ENCODE data around the gene MSI2.

DNA sequence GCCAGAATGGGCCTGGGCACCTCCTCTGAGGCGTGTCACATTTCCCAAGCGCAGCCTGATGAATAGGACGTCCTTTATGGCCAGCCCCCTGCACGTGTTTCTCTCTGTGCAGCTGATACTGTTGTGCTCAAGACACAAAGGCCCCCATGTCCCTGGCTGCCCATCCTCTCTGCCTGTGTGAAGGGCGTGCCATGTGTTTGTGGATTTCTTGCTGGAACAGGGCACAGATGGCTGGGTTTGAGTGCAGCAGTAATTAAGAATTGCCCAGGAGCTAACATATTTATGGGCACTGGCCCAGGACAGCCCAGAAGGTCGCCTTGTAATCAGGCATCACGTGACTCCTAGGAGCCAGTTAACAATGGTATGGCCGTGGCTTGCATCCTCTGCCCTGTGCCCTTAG lies 307.6 kb downstream of the MSI2 start:
- TF ChIP-seq, protein P1, sequence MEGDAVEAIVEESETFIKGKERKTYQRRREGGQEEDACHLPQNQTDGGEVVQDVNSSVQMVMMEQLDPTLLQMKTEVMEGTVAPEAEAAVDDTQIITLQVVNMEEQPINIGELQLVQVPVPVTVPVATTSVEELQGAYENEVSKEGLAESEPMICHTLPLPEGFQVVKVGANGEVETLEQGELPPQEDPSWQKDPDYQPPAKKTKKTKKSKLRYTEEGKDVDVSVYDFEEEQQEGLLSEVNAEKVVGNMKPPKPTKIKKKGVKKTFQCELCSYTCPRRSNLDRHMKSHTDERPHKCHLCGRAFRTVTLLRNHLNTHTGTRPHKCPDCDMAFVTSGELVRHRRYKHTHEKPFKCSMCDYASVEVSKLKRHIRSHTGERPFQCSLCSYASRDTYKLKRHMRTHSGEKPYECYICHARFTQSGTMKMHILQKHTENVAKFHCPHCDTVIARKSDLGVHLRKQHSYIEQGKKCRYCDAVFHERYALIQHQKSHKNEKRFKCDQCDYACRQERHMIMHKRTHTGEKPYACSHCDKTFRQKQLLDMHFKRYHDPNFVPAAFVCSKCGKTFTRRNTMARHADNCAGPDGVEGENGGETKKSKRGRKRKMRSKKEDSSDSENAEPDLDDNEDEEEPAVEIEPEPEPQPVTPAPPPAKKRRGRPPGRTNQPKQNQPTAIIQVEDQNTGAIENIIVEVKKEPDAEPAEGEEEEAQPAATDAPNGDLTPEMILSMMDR (IDR thresholded peaks at IDR 0.05): no peak
- TF ChIP-seq EZH2 (IDR thresholded peaks at IDR 0.05; ENCODE audit: borderline replicate concordance, insufficient read depth, low read depth, low read length, poor library complexity, severe bottlenecking): no peak

Measured in B cell (primary cell).